HepG2 (cell line): Measurements from ENCODE around the gene CARD9. TPM values are rescaled to one million over a fixed set of nuclear protein-coding genes. Genes with fewer than 3 reads are reported as not detected.

Experiments
- ATAC-seq: fragments of 200-7000 bp; cut with Tn5 transposase; 3 replicates; pipeline ENCODE4 v1.9.1; 2020; ENCODE audit warnings: mild to moderate bottlenecking, moderate library complexity
- Bru-seq: library from RNA; stranded (reverse); fragments of 400-500 nt; gene quantifications from one replicate; lab custom pipeline; 2021; lab: Mats Ljungman, UMichigan
- BruChase-seq, 2 experiments: library from RNA; stranded (reverse); fragments of 400-500 nt; gene quantifications; one replicate each; lab custom pipeline; 2021; lab: Mats Ljungman, UMichigan
- BruUV-seq: library from RNA; stranded (reverse); fragments of 400-500 nt; replicated peaks from 2 replicates; lab custom pipeline; 2021; lab: Mats Ljungman, UMichigan
- CTCF ChIA-PET: fragments of 300-600 bp; formaldehyde crosslinking; extraction: SDS; loops from one replicate; lab custom pipeline; 2021; ENCODE audit warnings: low total read pairs, inconsistent platforms, low intra/inter-chr PET ratio; lab: Yijun Ruan, JAX
- POLR2A ChIA-PET: fragments of 350-600 bp; sonication (Branson Sonifier 250); formaldehyde crosslinking; loops from one replicate; lab custom pipeline; 2020; ENCODE audit warnings: antibody characterized with exemption, inconsistent platforms; lab: Yijun Ruan, JAX
- DNase-seq: peaks from one replicate; pipeline ENCODE4 v3.0.0-alpha.2; 2015; ENCODE audit warnings: low spot score
- FAIRE-seq: peaks from 3 replicates; lab custom pipeline; 2011; peaks lifted over from hg19 to GRCh38; lab: Jason Lieb, UNC
- H2AFZ ChIP-seq: one replicate; pipeline ENCODE4 v1.6.1; 2011; ENCODE audit warnings: low read length, inconsistent platforms
- H3K27ac ChIP-seq: fragments of 300-600 bp; 3 replicates; pipeline ENCODE4 v1.8.0; 2011; ENCODE audit warnings: mixed run types, mild to moderate bottlenecking, mixed read lengths, low read length, inconsistent platforms; ENCODE audit not compliant: insufficient read depth; ENCODE audit errors: extremely low read length
- H3K27me3 ChIP-seq, 2 experiments: fragments of 200-600 bp in 1 of 2; 2 replicates in 1 of 2; 3 replicates in 1 of 2; pipeline versions ENCODE4 v1.6.0 to v1.8.0; 2011; ENCODE audit warnings: low read length in 2 of 2, mild to moderate bottlenecking in 2 of 2, moderate library complexity in 2 of 2, inconsistent platforms in 1 of 2; ENCODE audit not compliant: insufficient read depth in 2 of 2, control insufficient read depth in 1 of 2
- H3K36me3 ChIP-seq, 2 experiments: fragments of 200-600 bp in 1 of 2; replicated peaks in 1 of 2; 2 replicates in 1 of 2; 3 replicates in 1 of 2; pipeline versions ENCODE4 v1.5.1 to v1.8.0; 2011; ENCODE audit warnings: low read length in 2 of 2, inconsistent platforms in 1 of 2; ENCODE audit not compliant: insufficient read depth in 2 of 2, control insufficient read depth in 1 of 2
- H3K4me1 ChIP-seq: 2 replicates; pipeline ENCODE4 v1.5.1; 2012; ENCODE audit warnings: low read length, inconsistent platforms; ENCODE audit not compliant: insufficient read depth
- H3K4me2 ChIP-seq: 2 replicates; pipeline ENCODE4 v1.6.0; 2011; ENCODE audit warnings: low read depth, low read length, inconsistent platforms
- H3K4me3 ChIP-seq, 3 experiments: fragments of 200-600 bp in 1 of 3; sonication (generic), shearing (Covaris generic) in 1 of 3; replicated peaks in 1 of 3; 2 replicates each; pipeline ENCODE4 v1.5.1; 2011 to 2016; ENCODE audit warnings: low read length in 3 of 3, inconsistent platforms in 2 of 3, low read depth in 2 of 3, mild to moderate bottlenecking in 2 of 3, control low read depth in 1 of 3, mixed read lengths in 1 of 3; ENCODE audit not compliant: insufficient read depth in 1 of 3
- H3K79me2 ChIP-seq: one replicate; pipeline ENCODE4 v1.6.1; 2011; ENCODE audit warnings: low read length, inconsistent platforms; ENCODE audit not compliant: insufficient read depth
- H3K9ac ChIP-seq: 2 replicates; pipeline ENCODE4 v1.6.0; 2011; ENCODE audit warnings: mild to moderate bottlenecking, low read depth, low read length, inconsistent platforms; ENCODE audit not compliant: insufficient read depth
- H3K9me3 ChIP-seq: 2 replicates; pipeline ENCODE4 v1.5.1; 2012; ENCODE audit warnings: mild to moderate bottlenecking, low read length
- H4K20me1 ChIP-seq: 2 replicates; pipeline ENCODE4 v1.6.0; 2011; ENCODE audit warnings: inconsistent platforms, mild to moderate bottlenecking, low read length, moderate library complexity; ENCODE audit not compliant: insufficient read depth
- KAT8 ChIP-seq: IDR thresholded peaks from 2 replicates; pipeline ENCODE4 v1.6.1; 2016; ENCODE audit warnings: missing genetic modification reagents, missing compliant biosample characterization
- WIZ ChIP-seq: sonication (generic); formaldehyde crosslinking; IDR thresholded peaks from 2 replicates; pipeline ENCODE4 v1.5.1; 2020; ENCODE audit warnings: mild to moderate bottlenecking, missing genetic modification reagents
- ZNF234 ChIP-seq: sonication (generic); formaldehyde crosslinking; conservative IDR thresholded peaks from 2 replicates; pipeline ENCODE4 v1.5.1; 2020; ENCODE audit warnings: mild to moderate bottlenecking, missing genetic modification reagents
- ZNF263 ChIP-seq: sonication (generic); formaldehyde crosslinking; IDR thresholded peaks from 2 replicates; pipeline ENCODE4 v1.4.0; 2020; ENCODE audit warnings: missing genetic modification reagents
- ZNF598 ChIP-seq: sonication (generic); formaldehyde crosslinking; IDR thresholded peaks from 2 replicates; pipeline ENCODE4 v1.5.1; 2020; ENCODE audit warnings: mild to moderate bottlenecking, missing genetic modification reagents, borderline replicate concordance
- WGBS: methylation state at CpG from one replicate; pipeline ENCODE4 v1.1.6; 2017; ENCODE audit warnings: low lambda C conversion rate; 5-methylcytosine and 5-hydroxymethylcytosine counted together
- in situ Hi-C: cut with HindIII; loops from 2 replicates; pipeline ENCODE4 v1.10.0; 2017; ENCODE audit warnings: low pct_unique_long_range_greater_than_20kb; ENCODE audit not compliant: extremely low pct_ligation_motif_present
- intact Hi-C: fragments of 100-400 bp; cut with micrococcal nuclease; formaldehyde crosslinking; loops from one replicate; pipeline ENCODE4 v1.10.0; 2022; ENCODE audit not compliant: unreplicated experiment
- long read RNA-seq, 2 experiments: library from RNA in 1 of 2; library from polyadenylated mRNA in 1 of 2; stranded (forward) in 1 of 2; unstranded in 1 of 2; transcript quantifications; one replicate each; pipeline ENCODE4 v2.0.0, GENCODE V29; 2019 to 2022
- polyA minus RNA-seq, 3 experiments: library from RNA; depleted of rRNA, polyadenylated mRNA; stranded (reverse); fragments of >200 nt; gene quantifications; 2 replicates each; pipeline ENCODE4 v1.2.3, GENCODE V29; 2011; ENCODE audit warnings: low replicate concordance in 1 of 3
- polyA plus RNA-seq, 8 experiments: library from polyadenylated mRNA; depleted of rRNA in 3 of 8; stranded (reverse) in 7 of 8; unstranded in 1 of 8; fragments of >200 nt; fragmentation: Illumina TruSeq in 4 of 8; extraction: Trizol in 4 of 8; gene quantifications; 2 replicates each; pipeline versions ENCODE4 v1.2.1 to v1.2.3, GENCODE V29; 2011 to 2016; ENCODE audit warnings: low read depth in 4 of 8, missing spikeins in 1 of 8, mixed read lengths in 1 of 8; ENCODE audit not compliant: insufficient read depth in 1 of 8
- total RNA-seq, 5 experiments: library from RNA; depleted of rRNA; stranded (reverse); fragments of >200 nt; fragmentation: Illumina TruSeq; extraction: Trizol; gene quantifications; 2 replicates each; pipeline ENCODE4 v1.2.3, GENCODE V29; 2016; ENCODE audit warnings: low read depth in 1 of 5
- TF ChIP-seq, protein P1 (sequence below): sonication (generic); formaldehyde crosslinking; IDR thresholded peaks from 2 replicates; pipeline ENCODE4 v1.8.1; 2023; ENCODE audit warnings: mild to moderate bottlenecking, inconsistent platforms, moderate library complexity, missing genetic modification reagents, borderline replicate concordance
- TF ChIP-seq, protein P2 (sequence below): sonication (generic); formaldehyde crosslinking; IDR thresholded peaks from 2 replicates; pipeline ENCODE4 v1.5.0; 2020; ENCODE audit warnings: missing genetic modification reagents
- TF ChIP-seq, protein P3 (sequence below): sonication (generic); formaldehyde crosslinking; conservative IDR thresholded peaks from 2 replicates; pipeline ENCODE4 v1.4.0; 2020; ENCODE audit warnings: missing genetic modification reagents
- TF ChIP-seq, protein P4 (sequence below): sonication (generic); formaldehyde crosslinking; IDR thresholded peaks from 2 replicates; pipeline ENCODE4 v1.4.0; 2020; ENCODE audit warnings: mild to moderate bottlenecking, missing genetic modification reagents

The CARD9 gene, protein sequence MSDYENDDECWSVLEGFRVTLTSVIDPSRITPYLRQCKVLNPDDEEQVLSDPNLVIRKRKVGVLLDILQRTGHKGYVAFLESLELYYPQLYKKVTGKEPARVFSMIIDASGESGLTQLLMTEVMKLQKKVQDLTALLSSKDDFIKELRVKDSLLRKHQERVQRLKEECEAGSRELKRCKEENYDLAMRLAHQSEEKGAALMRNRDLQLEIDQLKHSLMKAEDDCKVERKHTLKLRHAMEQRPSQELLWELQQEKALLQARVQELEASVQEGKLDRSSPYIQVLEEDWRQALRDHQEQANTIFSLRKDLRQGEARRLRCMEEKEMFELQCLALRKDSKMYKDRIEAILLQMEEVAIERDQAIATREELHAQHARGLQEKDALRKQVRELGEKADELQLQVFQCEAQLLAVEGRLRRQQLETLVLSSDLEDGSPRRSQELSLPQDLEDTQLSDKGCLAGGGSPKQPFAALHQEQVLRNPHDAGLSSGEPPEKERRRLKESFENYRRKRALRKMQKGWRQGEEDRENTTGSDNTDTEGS
- total RNA-seq (2016; rRNA removed; fragmentation: Illumina TruSeq; extraction: Trizol) (3.6 and 7.4 TPM in 2 replicates), polyA plus RNA-seq (2011; rRNA removed) (3.3 and 7.2 TPM in 2 replicates), polyA minus RNA-seq (2011; rRNA and poly(A)+ RNA removed; ENCODE audit: low replicate concordance) (2.0 and 6.6 TPM in 2 replicates), Bru-seq, nascent RNA (percentile 40 among the genes with signal in this experiment), BruChase-seq, experiment 1, labeled RNA remaining after a 6-hour chase (percentile 61 among the genes with signal in this experiment), BruChase-seq, experiment 2, labeled RNA remaining after a 2-hour chase (percentile 46 among the genes with signal in this experiment)
- 2.1 TPM in 2 replicates for total RNA-seq (2016; cell fraction: cytosol; rRNA removed; fragmentation: Illumina TruSeq; extraction: Trizol; ENCODE audit: low read depth)
- 3.4 and 7.7 TPM in 2 replicates for total RNA-seq (2016; cell fraction: insoluble cytoplasmic fraction; rRNA removed; fragmentation: Illumina TruSeq; extraction: Trizol)
- total RNA-seq (2016; cell fraction: membrane; rRNA removed; fragmentation: Illumina TruSeq; extraction: Trizol): 1.7 and 2.5 TPM in 2 replicates
- 7.9 and 8.9 TPM in 2 replicates for total RNA-seq (2016; cell fraction: nucleus; rRNA removed; fragmentation: Illumina TruSeq; extraction: Trizol)
- polyA plus RNA-seq (2011; cell fraction: cytosol; rRNA removed): 1.3 and 2.2 TPM in 2 replicates
- polyA plus RNA-seq (2011; cell fraction: nucleus; rRNA removed): 51.0 and 60.5 TPM in 2 replicates
- 2.6 and 4.5 TPM in 2 replicates for polyA plus RNA-seq (2012)
- polyA plus RNA-seq (2016; cell fraction: cytosol; fragmentation: Illumina TruSeq; extraction: Trizol; ENCODE audit: low read depth): 0.79 and 1.0 TPM in 2 replicates
- polyA plus RNA-seq (2016; cell fraction: insoluble cytoplasmic fraction; fragmentation: Illumina TruSeq; extraction: Trizol; ENCODE audit: low read depth): 2.6 and 5.2 TPM in 2 replicates
- polyA plus RNA-seq (2016; cell fraction: membrane; fragmentation: Illumina TruSeq; extraction: Trizol; ENCODE audit: low read depth): 0.66 and 0.74 TPM in 2 replicates
- polyA plus RNA-seq (2016; cell fraction: nucleus; fragmentation: Illumina TruSeq; extraction: Trizol; ENCODE audit: insufficient read depth, low read depth): 23.4 and 24.3 TPM in 2 replicates
- polyA minus RNA-seq (2011; cell fraction: cytosol; rRNA and poly(A)+ RNA removed): 0.62 and 0.99 TPM in 2 replicates
- polyA minus RNA-seq (2011; cell fraction: nucleus; rRNA and poly(A)+ RNA removed): 8.3 and 8.4 TPM in 2 replicates
- long read RNA-seq, experiment 1, partial matches to known transcripts: 1 of 7 reads
- long read RNA-seq, experiment 1, other reads (novel, unspliced or antisense): 2 of 7 reads
- long read RNA-seq, experiment 2, partial matches to known transcripts: 9 of 23 reads
- long read RNA-seq, experiment 2, other reads (novel, unspliced or antisense): 10 of 23 reads

DNA sequence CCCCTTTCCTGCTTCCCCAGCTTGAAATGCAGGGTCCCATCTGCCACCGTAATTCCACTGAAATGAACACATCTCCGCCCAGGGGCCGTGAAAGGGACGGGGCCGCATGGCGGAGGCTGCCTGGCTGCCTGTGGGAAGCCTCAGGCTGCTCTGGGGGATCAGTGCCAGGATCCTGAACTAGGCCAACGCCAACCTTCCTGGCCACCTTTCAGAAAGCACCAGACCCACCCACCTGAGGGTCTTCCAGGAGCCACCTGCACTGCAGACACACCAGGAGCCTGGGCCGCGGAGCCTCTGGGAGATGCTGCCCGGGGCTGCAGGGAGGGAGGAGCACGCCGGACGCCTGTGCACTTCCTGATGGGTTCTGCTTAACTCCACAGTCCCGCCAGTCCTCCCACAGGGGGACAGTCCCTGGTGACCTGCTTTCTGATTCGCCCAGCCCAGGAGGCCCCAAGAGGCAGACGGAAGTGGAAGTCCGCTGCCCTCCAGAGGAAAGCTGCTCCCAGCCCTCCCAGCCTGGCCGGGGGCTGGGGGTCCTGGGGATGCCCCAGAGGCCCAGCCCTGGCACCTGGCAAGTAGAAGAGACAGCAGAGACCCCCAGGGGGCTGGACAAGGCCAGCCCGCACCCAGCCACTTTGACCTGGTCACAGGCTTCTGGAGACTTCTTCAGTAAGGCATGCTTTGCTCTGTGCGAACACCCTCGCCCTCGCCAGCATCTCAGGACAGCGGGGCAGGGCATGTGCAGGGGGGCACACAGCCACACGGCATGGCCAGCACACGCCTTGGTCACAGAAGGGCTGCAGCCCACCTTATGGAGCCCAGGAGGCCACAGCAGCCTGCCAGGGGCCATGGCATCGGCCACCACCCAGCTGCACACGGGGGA is at the start of gene CARD9:
TSS of gene CARD9 (minus strand) at position 370 of the 883 bp plus-strand sequence. CDS start 1,591 bp downstream, outside the sequence.
- Histone ChIP-seq H3K27ac (peak within 1 kb of the TSS; percentile 50), H3K4me2 (peak within 1 kb of the TSS; percentile 98), H3K27me3 (no peaks in the 10 kb centered on the region; a peak in 1 of 5 replicates), H3K4me1 (peaks cover 22% of the 10 kb centered on the region), H3K9ac (peak within 1 kb of the TSS; percentile 76), H4K20me1 (no peaks in the 10 kb centered on the region), H2AFZ (peak within 1 kb of the TSS; percentile 37), H3K4me3 (peak within 1 kb of the TSS; percentile 68 to 85 (median 72)), H3K79me2 (no peaks in the 10 kb centered on the region), H3K9me3 (no peaks in the 10 kb centered on the region), H3K36me3 (peaks cover 0 to 2% of the 10 kb centered on the region in 2 experiments; a peak in 1 of 5 replicates)
- no TSS peak for BruUV-seq
- in situ Hi-C loops: no loop called here
- ATAC-seq (peak; percentile 83), FAIRE-seq (peak; percentile 53), DNase-seq (peak; percentile 66)
- WGBS: 8% methylated on average over 5 of the region's 27 CpGs
- POLR2A ChIA-PET: interaction anchor here (1.1 to 4.0 kb wide), 5 partner anchors 10 to 39 kb away, joined by 3 to 38 read pairs (median 4); partner anchors contain the start of gene DNLZ
- CTCF ChIA-PET: interaction anchor here (1.1 to 3.1 kb wide), 4 partner anchors 10 to 34 kb away, joined by 3 to 18 read pairs (median 4); partner anchors contain the start of gene DNLZ
- intact Hi-C loops: loop anchor here (2.0 to 5.0 kb wide), 2 partner anchors 36 to 61 kb away; no protein-coding TSS in a partner anchor
- TF ChIP-seq WIZ (CRISPR knock-in tag) (no peak), ZNF598 (peak; percentile 14; the same call in 1 of the 2 replicates), ZNF263 (CRISPR knock-in tag) (peak; percentile 99), KAT8 (CRISPR knock-in tag) (peak; percentile 62; the same call in 1 of the 2 replicates), ZNF234 (CRISPR knock-in tag) (no peak)
- TF ChIP-seq, protein P1, sequence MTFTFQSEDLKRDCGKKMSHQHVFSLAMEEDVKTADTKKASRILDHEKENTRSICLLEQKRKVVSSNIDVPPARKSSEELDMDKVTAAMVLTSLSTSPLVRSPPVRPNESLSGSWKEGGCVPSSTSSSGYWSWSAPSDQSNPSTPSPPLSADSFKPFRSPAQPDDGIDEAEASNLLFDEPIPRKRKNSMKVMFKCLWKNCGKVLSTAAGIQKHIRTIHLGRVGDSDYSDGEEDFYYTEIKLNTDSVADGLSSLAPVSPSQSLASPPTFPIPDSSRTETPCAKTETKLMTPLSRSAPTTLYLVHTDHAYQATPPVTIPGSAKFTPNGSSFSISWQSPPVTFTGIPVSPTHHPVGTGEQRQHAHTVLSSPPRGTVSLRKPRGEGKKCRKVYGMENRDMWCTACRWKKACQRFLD (CRISPR knock-in tag): 0 out of 2 replicates have a peak, but pooled peaks have one; percentile 43
- TF ChIP-seq, protein P2, sequence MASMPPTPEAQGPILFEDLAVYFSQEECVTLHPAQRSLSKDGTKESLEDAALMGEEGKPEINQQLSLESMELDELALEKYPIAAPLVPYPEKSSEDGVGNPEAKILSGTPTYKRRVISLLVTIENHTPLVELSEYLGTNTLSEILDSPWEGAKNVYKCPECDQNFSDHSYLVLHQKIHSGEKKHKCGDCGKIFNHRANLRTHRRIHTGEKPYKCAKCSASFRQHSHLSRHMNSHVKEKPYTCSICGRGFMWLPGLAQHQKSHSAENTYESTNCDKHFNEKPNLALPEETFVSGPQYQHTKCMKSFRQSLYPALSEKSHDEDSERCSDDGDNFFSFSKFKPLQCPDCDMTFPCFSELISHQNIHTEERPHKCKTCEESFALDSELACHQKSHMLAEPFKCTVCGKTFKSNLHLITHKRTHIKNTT (CRISPR knock-in tag): no peak
- TF ChIP-seq, protein P3, sequence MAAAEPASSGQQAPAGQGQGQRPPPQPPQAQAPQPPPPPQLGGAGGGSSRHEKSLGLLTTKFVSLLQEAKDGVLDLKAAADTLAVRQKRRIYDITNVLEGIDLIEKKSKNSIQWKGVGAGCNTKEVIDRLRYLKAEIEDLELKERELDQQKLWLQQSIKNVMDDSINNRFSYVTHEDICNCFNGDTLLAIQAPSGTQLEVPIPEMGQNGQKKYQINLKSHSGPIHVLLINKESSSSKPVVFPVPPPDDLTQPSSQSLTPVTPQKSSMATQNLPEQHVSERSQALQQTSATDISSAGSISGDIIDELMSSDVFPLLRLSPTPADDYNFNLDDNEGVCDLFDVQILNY: no peak
- TF ChIP-seq, protein P4, sequence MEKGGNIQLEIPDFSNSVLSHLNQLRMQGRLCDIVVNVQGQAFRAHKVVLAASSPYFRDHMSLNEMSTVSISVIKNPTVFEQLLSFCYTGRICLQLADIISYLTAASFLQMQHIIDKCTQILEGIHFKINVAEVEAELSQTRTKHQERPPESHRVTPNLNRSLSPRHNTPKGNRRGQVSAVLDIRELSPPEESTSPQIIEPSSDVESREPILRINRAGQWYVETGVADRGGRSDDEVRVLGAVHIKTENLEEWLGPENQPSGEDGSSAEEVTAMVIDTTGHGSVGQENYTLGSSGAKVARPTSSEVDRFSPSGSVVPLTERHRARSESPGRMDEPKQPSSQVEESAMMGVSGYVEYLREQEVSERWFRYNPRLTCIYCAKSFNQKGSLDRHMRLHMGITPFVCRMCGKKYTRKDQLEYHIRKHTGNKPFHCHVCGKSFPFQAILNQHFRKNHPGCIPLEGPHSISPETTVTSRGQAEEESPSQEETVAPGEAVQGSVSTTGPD (CRISPR knock-in tag): 0 out of 2 replicates have a peak, but pooled peaks have one; percentile 29
